Pancreas (tissue), 10 donors: ENCODE results near the gene SUFU. TPM values are rescaled to one million over a fixed set of nuclear protein-coding genes. Genes with fewer than 3 reads are reported as not detected.
A peak's percentile ranks its signal among the peaks of the same experiment; 100 is the strongest.

ENCODE experiments used
- ATAC-seq, 4 donors: fragments of 200-7000 bp; cut with Tn5 transposase; one replicate each; pipeline versions ENCODE4 v1.8.0 to v1.9.1; 2020; ENCODE audit warnings: mild to moderate bottlenecking in 4 of 4, moderate library complexity in 4 of 4
- DNase-seq, 6 donors: peaks; one replicate each; pipeline ENCODE4 v3.0.0-alpha.2; 2020
- FAIRE-seq: peaks from 2 replicates; lab custom pipeline; 2012; peaks lifted over from hg19 to GRCh38; lab: Jason Lieb, UNC
- H3K27ac ChIP-seq, 4 donors: fragments of 200-600 bp; sonication (generic); 1 replicate in 3 of 4; 2 replicates in 1 of 4; pipeline versions ENCODE4 v1.5.0 to v1.8.0; 2020
- H3K27me3 ChIP-seq, 4 donors: fragments of 200-600 bp; one replicate each; pipeline ENCODE4 v1.8.0; 2021
- H3K36me3 ChIP-seq, 3 donors: fragments of 200-600 bp; sonication (generic) in 1 of 3; one replicate each; pipeline versions ENCODE4 v1.5.0 to v1.8.0; 2020 to 2021
- H3K4me1 ChIP-seq, 3 donors: fragments of 200-600 bp; one replicate each; pipeline ENCODE4 v1.8.0; 2021
- H3K4me3 ChIP-seq, 4 donors: fragments of 200-600 bp; sonication (generic) in 2 of 4; one replicate each; pipeline versions ENCODE4 v1.5.0 to v1.8.0; 2020 to 2021
- H3K9me3 ChIP-seq, 4 donors: fragments of 200-600 bp; one replicate each; pipeline ENCODE4 v1.8.0; 2021
- WGBS, 2 donors: extraction: QIAGEN DNeasy Blood & Tissue Kit; methylation state at CpG; one replicate each; pipeline ENCODE4 v1.1.7; 2013; 5-methylcytosine and 5-hydroxymethylcytosine counted together
- intact Hi-C, 3 donors: fragments of 100-400 bp; cut with DNase I; formaldehyde crosslinking; loops; one replicate each; pipeline versions ENCODE4 v1.11.1 to v1.14.2; 2022
- polyA plus RNA-seq, 2 donors: library from polyadenylated mRNA; stranded (reverse); fragments of 200-250 nt; gene quantifications; one replicate each; pipeline ENCODE4 v1.2.3, GENCODE V29; 2013
- total RNA-seq, 6 donors: library from RNA; stranded (reverse); fragmentation: NEBNext Ultra II Directional in 4 of 6; extraction: Animal tissue kit (Norgen Biotek cat#: 25700) in 4 of 6; gene quantifications; one replicate each; pipeline versions ENCODE4 v1.2.1 to v1.2.4, GENCODE V29; 2021 to 2023
- TF ChIP-seq, protein P1 (sequence below), 4 donors: fragments of 200-600 bp; sonication (generic) in 3 of 4; IDR thresholded peaks; one replicate each; pipeline versions ENCODE4 v1.5.0 to v1.8.0; 2021; ENCODE audit warnings: antibody characterized with exemption in 4 of 4
- donor health status: healthy with polysubstance abuse.
- donor health status: DM: no; HTN: no; CAD: no; lungs with moderate emphysema.
- donor health status: DM: no; HTN: no; CAD: no.
- donor health status: control.
- donor health status: control.
- donor health status: Bipolar disorder and iron deficiency.
- donor health status: DM: yes; HTN: yes; CAD: no.
- donor health status: DM: no; HTN: no; CAD: no.
- donor health status: DM: no; HTN: no; CAD: no.
- donor health status: DM: yes; HTN: yes; CAD: no.

SUFU gene
- total and polyA plus RNA-seq, 8 donors: 1.9 to 7.8 (median 2.9) TPM

DNA sequence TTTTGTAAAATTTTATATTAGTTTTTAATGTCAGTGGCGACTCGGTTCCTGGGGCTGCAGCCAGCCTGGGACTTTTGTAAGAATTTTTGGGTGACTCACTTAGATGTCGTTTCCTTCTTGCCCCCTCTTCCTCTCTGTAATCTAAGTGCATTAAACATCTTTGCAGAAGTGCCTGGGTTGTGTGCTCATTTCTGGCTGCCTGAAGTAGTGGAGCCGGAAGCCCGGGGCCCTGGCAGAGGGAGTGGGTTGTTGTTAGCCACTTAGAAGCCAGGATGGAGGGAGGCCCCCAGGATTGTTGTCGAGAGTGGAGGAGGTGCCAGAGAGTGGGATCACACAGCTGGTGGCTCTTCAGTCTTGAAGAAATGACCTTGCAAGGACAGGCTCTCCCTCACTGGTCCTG, 129.5 kb downstream of the SUFU start:
- Histone ChIP-seq H3K27me3 (no peaks in the 10 kb centered on the region), H3K4me3 (no peak overlapping the region), H3K36me3 (peaks cover 0 to 9% (median 0%) of the 10 kb centered on the region in 3 donors), H3K4me1 (no peaks in the 10 kb centered on the region), H3K9me3 (no peaks in the 10 kb centered on the region), H3K27ac (no peak overlapping the region)
- intact Hi-C loops: no loop called here
- ATAC-seq (peak in 2 of 4 donors; percentile 17), DNase-seq (no peak), FAIRE-seq (no peak)
- TF ChIP-seq, protein P1, sequence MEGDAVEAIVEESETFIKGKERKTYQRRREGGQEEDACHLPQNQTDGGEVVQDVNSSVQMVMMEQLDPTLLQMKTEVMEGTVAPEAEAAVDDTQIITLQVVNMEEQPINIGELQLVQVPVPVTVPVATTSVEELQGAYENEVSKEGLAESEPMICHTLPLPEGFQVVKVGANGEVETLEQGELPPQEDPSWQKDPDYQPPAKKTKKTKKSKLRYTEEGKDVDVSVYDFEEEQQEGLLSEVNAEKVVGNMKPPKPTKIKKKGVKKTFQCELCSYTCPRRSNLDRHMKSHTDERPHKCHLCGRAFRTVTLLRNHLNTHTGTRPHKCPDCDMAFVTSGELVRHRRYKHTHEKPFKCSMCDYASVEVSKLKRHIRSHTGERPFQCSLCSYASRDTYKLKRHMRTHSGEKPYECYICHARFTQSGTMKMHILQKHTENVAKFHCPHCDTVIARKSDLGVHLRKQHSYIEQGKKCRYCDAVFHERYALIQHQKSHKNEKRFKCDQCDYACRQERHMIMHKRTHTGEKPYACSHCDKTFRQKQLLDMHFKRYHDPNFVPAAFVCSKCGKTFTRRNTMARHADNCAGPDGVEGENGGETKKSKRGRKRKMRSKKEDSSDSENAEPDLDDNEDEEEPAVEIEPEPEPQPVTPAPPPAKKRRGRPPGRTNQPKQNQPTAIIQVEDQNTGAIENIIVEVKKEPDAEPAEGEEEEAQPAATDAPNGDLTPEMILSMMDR (IDR thresholded peaks at IDR 0.05): no peak
- WGBS, 2 donors: 66 to 67% methylated on average over 6 of the region's 6 CpGs

DNA sequence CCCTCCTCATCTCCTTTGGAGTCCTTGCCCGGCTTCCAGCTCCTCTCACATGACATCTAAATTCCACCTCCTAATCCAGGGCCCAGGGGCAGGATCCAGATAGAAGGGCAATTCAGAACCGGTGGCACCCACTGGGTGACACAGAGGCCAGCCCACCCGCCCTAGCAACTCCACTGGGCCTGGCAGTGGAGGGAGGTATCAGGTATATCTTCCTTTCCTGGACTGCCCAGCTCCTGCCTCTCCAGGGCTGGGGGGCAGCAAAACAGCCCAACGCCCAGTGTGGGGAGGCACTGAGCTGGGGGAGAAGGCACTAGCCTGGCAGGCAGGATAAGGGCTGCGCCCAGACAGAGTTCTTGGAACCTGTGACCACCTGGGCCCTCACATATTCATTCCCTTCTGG, 130.1 kb downstream of the SUFU start:
- H3K4me3 ChIP-seq: no peak overlapping the region
- peaks cover 0 to 9% (median 0%) of the 10 kb centered on the region in 3 donors for H3K36me3 ChIP-seq
- no peak for DNase-seq
- H3K27ac ChIP-seq: no peak overlapping the region
- TF ChIP-seq, protein P1 (IDR thresholded peaks at IDR 0.05): no peak
- 82 to 83% methylated on average over 5 of the region's 5 CpGs for WGBS, 2 donors
- H3K4me1 ChIP-seq: no peaks in the 10 kb centered on the region
- ATAC-seq: no peak
- FAIRE-seq: no peak
- no peaks in the 10 kb centered on the region for H3K27me3 ChIP-seq
- H3K9me3 ChIP-seq: no peaks in the 10 kb centered on the region
- intact Hi-C loops: no loop called here

GRCh38 chr10:102634686-102635085, 130.9 kb downstream of the SUFU start:
- H3K27ac ChIP-seq: no peak overlapping the region
- FAIRE-seq: no peak
- ATAC-seq: peak in 1 of 4 donors; percentile 28
- H3K4me1 ChIP-seq: no peaks in the 10 kb centered on the region
- 49 to 53% methylated on average over 4 of the region's 4 CpGs for WGBS, 2 donors
- no peak for DNase-seq
- H3K9me3 ChIP-seq: no peaks in the 10 kb centered on the region
- intact Hi-C loops: no loop called here
- H3K4me3 ChIP-seq: no peak overlapping the region
- H3K36me3 ChIP-seq: peaks cover 0 to 9% (median 0%) of the 10 kb centered on the region in 3 donors
- TF ChIP-seq, protein P1 (IDR thresholded peaks at IDR 0.05): no peak
- no peaks in the 10 kb centered on the region for H3K27me3 ChIP-seq

DNA sequence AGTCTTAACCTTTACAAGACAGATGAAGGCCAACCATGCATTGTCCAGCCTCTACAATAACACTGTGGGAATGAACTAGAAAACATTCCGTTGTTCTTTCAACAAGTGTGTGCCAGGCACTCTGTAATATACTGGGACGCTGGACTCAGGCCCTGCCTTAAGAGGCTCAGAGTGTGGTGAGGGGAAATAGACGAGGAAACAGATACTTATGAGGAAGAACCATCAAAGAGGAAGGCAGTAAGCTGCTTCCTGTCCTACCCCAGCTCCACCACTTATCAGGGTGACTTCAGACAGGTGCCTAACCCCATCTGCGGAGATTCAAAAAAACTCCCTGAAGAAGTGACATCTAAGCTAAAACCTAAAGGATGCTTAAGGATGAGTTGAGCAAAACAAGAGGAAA, 131.6 kb downstream of the SUFU start:
- intact Hi-C loops: no loop called here
- ATAC-seq (no peak), DNase-seq (no peak), FAIRE-seq (no peak)
- Histone ChIP-seq H3K27me3 (no peaks in the 10 kb centered on the region), H3K27ac (no peak overlapping the region), H3K4me3 (no peak overlapping the region), H3K4me1 (no peaks in the 10 kb centered on the region), H3K9me3 (no peaks in the 10 kb centered on the region), H3K36me3 (peaks cover 0 to 3% (median 0%) of the 10 kb centered on the region in 3 donors)
- 57 to 66% methylated on average over 4 of the region's 4 CpGs for WGBS, 2 donors
- TF ChIP-seq, protein P1 (IDR thresholded peaks at IDR 0.05): no peak

- no peaks in the 10 kb centered on the region for H3K27me3 ChIP-seq
- H3K9me3 ChIP-seq: no peaks in the 10 kb centered on the region
- WGBS, 2 donors: 13 to 22% methylated on average over 2 of the region's 2 CpGs
- FAIRE-seq (no peak), ATAC-seq (no peak), DNase-seq (no peak)
- intact Hi-C loops: no loop called here
- no peaks in the 10 kb centered on the region for H3K36me3 ChIP-seq
- TF ChIP-seq, protein P1 (IDR thresholded peaks at IDR 0.05): no peak
- H3K4me1 ChIP-seq: peaks cover 4 to 11% (median 6%) of the 10 kb centered on the region in 3 donors
- H3K4me3 ChIP-seq: no peak overlapping the region
- no peak overlapping the region for H3K27ac ChIP-seq
Measured at GRCh38 chr10:102639537-102639936, 135.8 kb downstream of the SUFU start.
